Heart right ventricle (tissue), 16 donors: ENCODE results near the gene SIGLEC7. TPM values are rescaled to one million over a fixed set of nuclear protein-coding genes. Genes with fewer than 3 reads are reported as not detected.

ENCODE experiments used
- ATAC-seq, 8 donors: fragments of 200-7000 bp; cut with Tn5 transposase; one replicate each; pipeline ENCODE4 v1.9.1; 2020; ENCODE audit warnings: mild to moderate bottlenecking in 8 of 8, moderate library complexity in 8 of 8, moderate number of reproducible peaks in 1 of 8
- DNase-seq, 2 donors: peaks; one replicate each; pipeline ENCODE4 v3.0.0-alpha.2; 2020
- H3K27ac ChIP-seq, 10 donors: fragments of 200-600 bp; sonication (generic) in 2 of 10; one replicate each; pipeline versions ENCODE4 v1.5.0 to v1.8.0; 2020 to 2022; ENCODE audit warnings: mild to moderate bottlenecking in 3 of 10
- H3K27me3 ChIP-seq, 7 donors: fragments of 200-600 bp; one replicate each; pipeline ENCODE4 v1.8.0; 2021 to 2022; ENCODE audit warnings: mild to moderate bottlenecking in 2 of 7
- H3K36me3 ChIP-seq, 9 donors: fragments of 200-600 bp; sonication (generic) in 1 of 9; one replicate each; pipeline versions ENCODE4 v1.5.0 to v1.8.0; 2020 to 2022; ENCODE audit warnings: mild to moderate bottlenecking in 2 of 9
- H3K4me1 ChIP-seq, 9 donors: fragments of 200-600 bp; sonication (generic) in 1 of 9; one replicate each; pipeline versions ENCODE4 v1.5.0 to v1.8.0; 2020 to 2022; ENCODE audit warnings: mild to moderate bottlenecking in 4 of 9
- H3K4me3 ChIP-seq, 10 donors: fragments of 200-600 bp; sonication (generic) in 2 of 10; one replicate each; pipeline versions ENCODE4 v1.5.0 to v1.8.0; 2020 to 2022; ENCODE audit warnings: mild to moderate bottlenecking in 7 of 10, moderate library complexity in 2 of 10
- H3K9me3 ChIP-seq, 11 donors: fragments of 200-600 bp in 10 of 11; sonication (generic) in 2 of 11; one replicate each; pipeline versions ENCODE4 v1.5.0 to v1.8.0; 2013 to 2022; ENCODE audit warnings: mild to moderate bottlenecking in 2 of 11, control low read depth in 1 of 11, moderate library complexity in 1 of 11
- CTCF ChIP-seq, 9 donors: fragments of 200-600 bp; sonication (generic) in 2 of 9; IDR thresholded peaks; one replicate each; pipeline versions ENCODE4 v1.5.0 to v1.8.0; 2021 to 2022; ENCODE audit warnings: antibody characterized with exemption in 9 of 9, mild to moderate bottlenecking in 5 of 9, moderate library complexity in 1 of 9
- WGBS, 2 donors: extraction: QIAGEN DNeasy Blood & Tissue Kit; methylation state at CpG; one replicate each; pipeline ENCODE4 v1.1.7; 2013; ENCODE audit warnings: inconsistent platforms in 1 of 2; 5-methylcytosine and 5-hydroxymethylcytosine counted together
- intact Hi-C, 10 donors: fragments of 100-400 bp; cut with DNase I; formaldehyde crosslinking; loops; one replicate each; pipeline versions ENCODE4 v1.11.1 to v1.14.2; 2022
- polyA plus RNA-seq, 2 donors: library from polyadenylated mRNA; stranded (reverse); fragments of 200-250 nt; gene quantifications; one replicate each; pipeline ENCODE4 v1.2.3, GENCODE V29; 2013
- total RNA-seq, 10 donors: library from RNA; stranded (reverse); fragmentation: NEBNext Ultra II Directional in 3 of 10; extraction: Animal tissue kit (Norgen Biotek cat#: 25700) in 3 of 10; gene quantifications; one replicate each; pipeline versions ENCODE4 v1.2.1 to v1.2.4, GENCODE V29; 2021 to 2023
- donor health status: Arrhythmogenic right ventricular cardiomyopathy.
- donor health status: ischemic (EF 13 %, LVEDD 7.1; RV severe dilation, severe dysfunction).
- donor health status: healthy with polysubstance abuse.
- donor health status: DM: no; HTN: yes; CAD: no.
- donor health status: DM: no; HTN: no; CAD: no.
- donor health status: ischemic (EF 25% LVEDD 6.9; RV normal size, moderate dysfunction).
- donor health status: ischemic (EF 25% LVEDD 5.7; RV mildly dilated, moderate dysfunction).
- donor health status: healthy.
- donor health status: DM: yes; HTN: yes; CAD: no.
- donor health status: Ischemic cardiomyopathy.
- donor health status: ischemic (EF 35%, LVEDD 5.7; RV mildly dilated, moderate dysfunction).
- donor health status: nonischemic (EF 11% LVEDD 7.7; RV severe dilation, severe dysfunction).
- donor health status: DM: yes; HTN: yes; CAD: no.
- donor health status: PGD.
- donor health status: ischemic (EF 29% LVEDD 5.4; RV normal size, mild dysfunction).
- donor health status: nonischemic (EF 23%, LVEDD 6.1; RV moderate dilation, normal function).

Gene SIGLEC7
- total and polyA plus RNA-seq, 12 donors = 0.15 to 2.9 (median 0.65) TPM; not detected in 2

GRCh38 chr19:51179256-51179655 lies 37.2 kb downstream of the SIGLEC7 start:
- intact Hi-C loops = loop anchor here in 2 of 10 donors (10.0 kb wide), 2 partner anchors 154 to 254 kb away; partner anchors contain the start of gene KLK11 (in 1 of the 2)
- no peak for TF ChIP-seq CTCF (IDR thresholded peaks at IDR 0.05)
- no peak overlapping the region for H3K4me3 ChIP-seq
- no peaks in the 10 kb centered on the region for H3K9me3 ChIP-seq
- ATAC-seq (peak in 5 of 8 donors; percentile 21 to 61 (median 48)), DNase-seq (no peak)
- 29 to 42% methylated on average over 1 of the region's 1 CpG for WGBS, 2 donors
- H3K4me1 ChIP-seq = peaks cover 0 to 5% (median 0%) of the 10 kb centered on the region in 9 donors
- no peaks in the 10 kb centered on the region for H3K36me3 ChIP-seq
- H3K27me3 ChIP-seq = peaks cover 0 to 37% (median 28%) of the 10 kb centered on the region in 7 donors
- peak overlapping the region in 2 of 10 donors; percentile 21 to 31 for H3K27ac ChIP-seq

- H3K4me1 ChIP-seq = peaks cover 0 to 5% (median 0%) of the 10 kb centered on the region in 9 donors
- H3K36me3 ChIP-seq = no peaks in the 10 kb centered on the region
- no peak overlapping the region for H3K4me3 ChIP-seq
- no peak for TF ChIP-seq CTCF (IDR thresholded peaks at IDR 0.05)
- 93% methylated on average over 38 to 39 of the region's 39 CpGs for WGBS, 2 donors
- peaks cover 0 to 47% (median 37%) of the 10 kb centered on the region in 7 donors for H3K27me3 ChIP-seq
- intact Hi-C loops = no loop called here
- H3K9me3 ChIP-seq = no peaks in the 10 kb centered on the region
- H3K27ac ChIP-seq = no peak overlapping the region
- no peak for ATAC-seq
- DNase-seq = no peak
Observed at GRCh38 chr19:51181377-51181912, 39.3 kb downstream of the SIGLEC7 start.

- H3K36me3 ChIP-seq = no peaks in the 10 kb centered on the region
- peaks cover 0 to 5% (median 0%) of the 10 kb centered on the region in 9 donors for H3K4me1 ChIP-seq
- no peak overlapping the region for H3K27ac ChIP-seq
- H3K9me3 ChIP-seq = no peaks in the 10 kb centered on the region
- H3K27me3 ChIP-seq = peaks cover 0 to 45% (median 36%) of the 10 kb centered on the region in 7 donors
- WGBS, 2 donors = 62 to 64% methylated on average over 31 of the region's 31 CpGs
- TF ChIP-seq CTCF (IDR thresholded peaks at IDR 0.05) = no peak
- no peak for DNase-seq
- intact Hi-C loops = no loop called here
- no peak for ATAC-seq
- H3K4me3 ChIP-seq = no peak overlapping the region
Observed at GRCh38 chr19:51181913-51182419, 39.9 kb downstream of the SIGLEC7 start.

- no peak for TF ChIP-seq CTCF (IDR thresholded peaks at IDR 0.05)
- intact Hi-C loops = no loop called here
- ATAC-seq (no peak), DNase-seq (no peak)
- H3K27me3 ChIP-seq = peaks cover 0 to 45% (median 36%) of the 10 kb centered on the region in 7 donors
- H3K4me1 ChIP-seq = peaks cover 0 to 5% (median 0%) of the 10 kb centered on the region in 9 donors
- H3K9me3 ChIP-seq = no peaks in the 10 kb centered on the region
- 77 to 79% methylated on average over 8 of the region's 8 CpGs for WGBS, 2 donors
- H3K36me3 ChIP-seq = no peaks in the 10 kb centered on the region
- H3K4me3 ChIP-seq = no peak overlapping the region
- H3K27ac ChIP-seq = no peak overlapping the region
Observed at GRCh38 chr19:51183629-51184028, 41.5 kb downstream of the SIGLEC7 start.
